Body of pancreas (tissue), 4 donors: ENCODE results near the gene VWA8.

Experiments used
- CTCF ChIP-seq, 7 experiments: fragments of 450-650 bp in 4 of 7; fragments of 200-600 bp in 3 of 7; sonication (generic) in 3 of 7; IDR thresholded peaks; one replicate each; pipeline ENCODE4 v1.5.1; 2016 to 2019; ENCODE audit warnings: antibody characterized with exemption in 7 of 7
- POLR2A ChIP-seq, 3 donors: fragments of 450-650 bp; IDR thresholded peaks; one replicate each; pipeline ENCODE4 v1.6.1; 2016; ENCODE audit warnings: antibody characterized with exemption in 3 of 3, mild to moderate bottlenecking in 2 of 3

- TF ChIP-seq POLR2A (IDR thresholded peaks at IDR 0.05) (no peak), CTCF (IDR thresholded peaks at IDR 0.05) (no peak)
Observed at GRCh38 chr13:41791056-41791455, 169.9 kb downstream of the VWA8 start.
